ENCODE measurements around the gene CD40. TPM values are rescaled to one million over a fixed set of nuclear protein-coding genes. Genes with fewer than 3 reads are reported as not detected.

CD40 gene
- total and polyA plus RNA-seq, 2 of the 4 experiments (the other 2 are of a cell fraction), result 0.36 to 0.92 TPM

DNA sequence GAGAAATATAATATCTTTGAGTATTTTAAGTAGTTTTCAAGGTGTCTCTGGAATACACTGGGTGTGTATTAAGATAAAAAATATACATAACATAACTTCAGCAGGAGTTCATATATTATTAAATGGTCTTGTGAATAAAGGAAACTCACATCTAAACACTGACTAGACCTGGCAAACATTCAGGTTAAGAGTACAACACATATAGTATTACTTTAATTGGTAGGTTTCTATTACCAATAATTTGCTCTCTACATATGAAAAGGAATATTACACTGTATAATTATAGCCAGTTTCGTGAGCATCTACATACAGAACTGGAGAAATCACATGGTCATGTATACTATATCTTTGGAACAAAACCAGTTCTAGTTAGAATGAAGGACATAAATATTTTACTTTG is 37.0 kb upstream of the CD40 start:
- intact Hi-C loops (cut with micrococcal nuclease), result loop anchor here (10.0 kb wide), 1 partner anchor 306 kb away; no protein-coding TSS in a partner anchor
- H4K8ac ChIP-seq (ENCODE audit: low read depth in 2 of 2, low read length in 2 of 2), result no peak overlapping the region
- no peak overlapping the region for H2AK5ac ChIP-seq (ENCODE audit: low read depth, low read length)
- in situ Hi-C loops (cut with MboI; ENCODE audit: low sequenced_read_pairs), result no loop called here
- H3K9me3 ChIP-seq (ENCODE audit: control insufficient read depth, insufficient read depth, low read length), result no peaks in the 10 kb centered on the region
- no peak overlapping the region for H3K27ac ChIP-seq (ENCODE audit: insufficient read depth, low read length)
- H4K20me1 ChIP-seq (ENCODE audit: insufficient read depth, low read length), result peaks cover 66% of the 10 kb centered on the region
- ChIA-PET CTCF (interaction anchor here (1.5 kb wide), 1 partner anchor 23 kb away, joined by 4 read pairs; no protein-coding TSS in a partner anchor), POLR2A (ENCODE audit: unreplicated experiment) (no interaction called here)
- peaks cover 14% of the 10 kb centered on the region; the same call in 1 of the 2 replicates for H3K9me1 ChIP-seq (ENCODE audit: insufficient read depth, low read length)
- no peak overlapping the region for H2BK15ac ChIP-seq (ENCODE audit: low read depth, low read length)
- H3K4ac ChIP-seq (ENCODE audit: low read depth, low read length), result no peak overlapping the region
- H3K36me3 ChIP-seq (ENCODE audit: control insufficient read depth, insufficient read depth, low read length), result peaks cover 12% of the 10 kb centered on the region
- BruUV-seq (replicated peaks), result no TSS peak
- H3K79me1 ChIP-seq (ENCODE audit: low read depth in 1 of 2, low read length in 2 of 2), result peaks cover 35 to 61% of the 10 kb centered on the region in 2 experiments
- no peak overlapping the region for H3K56ac ChIP-seq (ENCODE audit: extremely low read depth, insufficient read depth, low read length)
- H2BK120ac ChIP-seq (ENCODE audit: low read depth, low read length), result no peak overlapping the region
- H4K5ac ChIP-seq (ENCODE audit: low read depth, low read length), result no peak overlapping the region
- no peak overlapping the region for H3K4me2 ChIP-seq (ENCODE audit: low read depth, low read length)
- H3K23ac ChIP-seq (ENCODE audit: low read depth, low read length), result no peak overlapping the region
- dilution Hi-C loops (cut with HindIII; ENCODE audit: low sequenced_read_pairs, unreplicated experiment), result no loop called here
- H4K91ac ChIP-seq (ENCODE audit: insufficient read depth, low read depth, low read length), result no peak overlapping the region
- DNase-seq, result no peak
- H2AFZ ChIP-seq (replicated peaks; ENCODE audit: low read length, poor library complexity), result no peak overlapping the region
- ATAC-seq (ENCODE audit: low read depth), result no peak
- no peak overlapping the region for H2BK20ac ChIP-seq (ENCODE audit: low read depth, low read length)
- H2AK9ac ChIP-seq (replicated peaks; ENCODE audit: low read depth, low read length, poor library complexity), result no peak overlapping the region
- TF ChIP-seq MXI1 (IDR thresholded peaks at IDR 0.05; ENCODE audit: borderline replicate concordance, low read depth, low read length), result no peak
- TF ChIP-seq POLR2A (IDR thresholded peaks at IDR 0.05; ENCODE audit: low read depth, low read length), result no peak
- TF ChIP-seq MAFK (IDR thresholded peaks at IDR 0.05; ENCODE audit: low read depth, low read length), result no peak
- TF ChIP-seq, protein P1, sequence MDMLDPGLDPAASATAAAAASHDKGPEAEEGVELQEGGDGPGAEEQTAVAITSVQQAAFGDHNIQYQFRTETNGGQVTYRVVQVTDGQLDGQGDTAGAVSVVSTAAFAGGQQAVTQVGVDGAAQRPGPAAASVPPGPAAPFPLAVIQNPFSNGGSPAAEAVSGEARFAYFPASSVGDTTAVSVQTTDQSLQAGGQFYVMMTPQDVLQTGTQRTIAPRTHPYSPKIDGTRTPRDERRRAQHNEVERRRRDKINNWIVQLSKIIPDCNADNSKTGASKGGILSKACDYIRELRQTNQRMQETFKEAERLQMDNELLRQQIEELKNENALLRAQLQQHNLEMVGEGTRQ (IDR thresholded peaks at IDR 0.05; ENCODE audit: low read depth, low read length), result no peak
- TF ChIP-seq, protein P2, sequence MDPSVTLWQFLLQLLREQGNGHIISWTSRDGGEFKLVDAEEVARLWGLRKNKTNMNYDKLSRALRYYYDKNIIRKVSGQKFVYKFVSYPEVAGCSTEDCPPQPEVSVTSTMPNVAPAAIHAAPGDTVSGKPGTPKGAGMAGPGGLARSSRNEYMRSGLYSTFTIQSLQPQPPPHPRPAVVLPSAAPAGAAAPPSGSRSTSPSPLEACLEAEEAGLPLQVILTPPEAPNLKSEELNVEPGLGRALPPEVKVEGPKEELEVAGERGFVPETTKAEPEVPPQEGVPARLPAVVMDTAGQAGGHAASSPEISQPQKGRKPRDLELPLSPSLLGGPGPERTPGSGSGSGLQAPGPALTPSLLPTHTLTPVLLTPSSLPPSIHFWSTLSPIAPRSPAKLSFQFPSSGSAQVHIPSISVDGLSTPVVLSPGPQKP (IDR thresholded peaks at IDR 0.05; ENCODE audit: borderline replicate concordance, low read depth, low read length), result no peak
- no peak for TF ChIP-seq CEBPB (IDR thresholded peaks at IDR 0.05; ENCODE audit: low read depth, low read length)
- TF ChIP-seq SMC3 (IDR thresholded peaks at IDR 0.05; ENCODE audit: low read depth, low read length), result no peak
- TF ChIP-seq RCOR1 (IDR thresholded peaks at IDR 0.05; ENCODE audit: insufficient replicate concordance, low read length), result no peak
- no peak for TF ChIP-seq RAD21 (IDR thresholded peaks at IDR 0.05; ENCODE audit: low read length)
- TF ChIP-seq RFX5 (IDR thresholded peaks at IDR 0.05; ENCODE audit: low read depth, low read length), result no peak
- no peak for TF ChIP-seq CHD1 (IDR thresholded peaks at IDR 0.05; ENCODE audit: low read depth, low read length)
- TF ChIP-seq NFE2L2 (IDR thresholded peaks at IDR 0.05; ENCODE audit: low read depth, low read length), result no peak
- TF ChIP-seq FOS (IDR thresholded peaks at IDR 0.05; ENCODE audit: low read depth, low read length), result no peak
- no peak for TF ChIP-seq BHLHE40 (IDR thresholded peaks at IDR 0.05; ENCODE audit: low read depth, low read length)
- TF ChIP-seq, protein P3, sequence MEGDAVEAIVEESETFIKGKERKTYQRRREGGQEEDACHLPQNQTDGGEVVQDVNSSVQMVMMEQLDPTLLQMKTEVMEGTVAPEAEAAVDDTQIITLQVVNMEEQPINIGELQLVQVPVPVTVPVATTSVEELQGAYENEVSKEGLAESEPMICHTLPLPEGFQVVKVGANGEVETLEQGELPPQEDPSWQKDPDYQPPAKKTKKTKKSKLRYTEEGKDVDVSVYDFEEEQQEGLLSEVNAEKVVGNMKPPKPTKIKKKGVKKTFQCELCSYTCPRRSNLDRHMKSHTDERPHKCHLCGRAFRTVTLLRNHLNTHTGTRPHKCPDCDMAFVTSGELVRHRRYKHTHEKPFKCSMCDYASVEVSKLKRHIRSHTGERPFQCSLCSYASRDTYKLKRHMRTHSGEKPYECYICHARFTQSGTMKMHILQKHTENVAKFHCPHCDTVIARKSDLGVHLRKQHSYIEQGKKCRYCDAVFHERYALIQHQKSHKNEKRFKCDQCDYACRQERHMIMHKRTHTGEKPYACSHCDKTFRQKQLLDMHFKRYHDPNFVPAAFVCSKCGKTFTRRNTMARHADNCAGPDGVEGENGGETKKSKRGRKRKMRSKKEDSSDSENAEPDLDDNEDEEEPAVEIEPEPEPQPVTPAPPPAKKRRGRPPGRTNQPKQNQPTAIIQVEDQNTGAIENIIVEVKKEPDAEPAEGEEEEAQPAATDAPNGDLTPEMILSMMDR (conservative IDR thresholded peaks at IDR 0.05; ENCODE audit: low read depth, low read length), result no peak
- TF ChIP-seq MAZ (IDR thresholded peaks at IDR 0.05; ENCODE audit: borderline replicate concordance, low read depth, low read length), result no peak
- H3K27me3 ChIP-seq (ENCODE audit: control insufficient read depth, insufficient read depth, low read length), result no peaks in the 10 kb centered on the region
- no peak overlapping the region for H3K18ac ChIP-seq (ENCODE audit: low read depth, low read length)
- H3K9ac ChIP-seq (ENCODE audit: low read depth, low read length), result no peak overlapping the region
- H2BK5ac ChIP-seq (ENCODE audit: low read depth, low read length, poor library complexity, severe bottlenecking), result no peak overlapping the region
- H3K4me1 ChIP-seq (ENCODE audit: control insufficient read depth, insufficient read depth, low read length), result peaks cover 6% of the 10 kb centered on the region
- no peak overlapping the region for H3K4me3 ChIP-seq (ENCODE audit: insufficient read depth, low read depth, low read length)
- WGBS, 2 experiments (ENCODE audit: extremely low coverage in 2 of 2, insufficient read length in 1 of 2), result no CpG with 5 or more reads among the region's 1 CpG
- no peak overlapping the region for H3K14ac ChIP-seq (replicated peaks; ENCODE audit: low read depth, low read length)

Data from IMR-90 (cell line).